Measurements from ENCODE around the gene NXF3.

DNA sequence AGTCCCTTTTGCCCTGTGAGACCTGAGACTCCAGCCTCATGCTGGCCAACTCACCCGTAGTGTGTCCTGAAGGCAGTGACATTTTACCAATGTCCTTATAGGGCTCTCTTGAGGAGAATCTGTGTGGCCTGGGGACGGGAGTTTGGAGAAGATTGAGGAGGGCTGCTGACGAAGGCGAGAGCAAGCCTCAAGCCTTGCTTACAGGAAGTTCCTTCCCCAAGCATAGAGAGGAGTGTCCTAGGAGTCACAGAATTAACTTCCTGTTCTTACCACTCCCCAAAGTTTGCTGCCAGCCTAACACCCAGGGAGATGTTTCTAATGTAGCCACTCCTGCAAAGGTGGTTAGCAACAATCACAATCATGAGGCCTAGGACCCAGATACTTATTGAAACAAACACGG, at the start of gene NXF3:
- TF ChIP-seq TOX (CRISPR knock-in tag; IDR thresholded peaks at IDR 0.05; ENCODE audit: borderline replicate concordance) (no peak), TCF4 (CRISPR knock-in tag; IDR thresholded peaks at IDR 0.05; ENCODE audit: borderline replicate concordance) (no peak), ZFP30 (CRISPR knock-in tag; IDR thresholded peaks at IDR 0.05) (no peak), ARNTL (CRISPR knock-in tag; IDR thresholded peaks at IDR 0.05; ENCODE audit: borderline replicate concordance, low read depth) (no peak), PPARA (CRISPR knock-in tag; IDR thresholded peaks at IDR 0.05; ENCODE audit: borderline replicate concordance) (no peak), RARB (CRISPR knock-in tag; IDR thresholded peaks at IDR 0.05) (no peak), OSR1 (CRISPR knock-in tag; IDR thresholded peaks at IDR 0.05) (no peak), ZNF70 (CRISPR knock-in tag; IDR thresholded peaks at IDR 0.05) (no peak), SNAI2 (CRISPR knock-in tag; IDR thresholded peaks at IDR 0.05) (no peak), POU6F1 (CRISPR knock-in tag; IDR thresholded peaks at IDR 0.05; ENCODE audit: borderline replicate concordance, low read depth) (no peak), BACH2 (CRISPR knock-in tag; IDR thresholded peaks at IDR 0.05; ENCODE audit: borderline replicate concordance) (no peak), ISL1 (CRISPR knock-in tag; IDR thresholded peaks at IDR 0.05) (no peak)
- TF ChIP-seq, protein P1, sequence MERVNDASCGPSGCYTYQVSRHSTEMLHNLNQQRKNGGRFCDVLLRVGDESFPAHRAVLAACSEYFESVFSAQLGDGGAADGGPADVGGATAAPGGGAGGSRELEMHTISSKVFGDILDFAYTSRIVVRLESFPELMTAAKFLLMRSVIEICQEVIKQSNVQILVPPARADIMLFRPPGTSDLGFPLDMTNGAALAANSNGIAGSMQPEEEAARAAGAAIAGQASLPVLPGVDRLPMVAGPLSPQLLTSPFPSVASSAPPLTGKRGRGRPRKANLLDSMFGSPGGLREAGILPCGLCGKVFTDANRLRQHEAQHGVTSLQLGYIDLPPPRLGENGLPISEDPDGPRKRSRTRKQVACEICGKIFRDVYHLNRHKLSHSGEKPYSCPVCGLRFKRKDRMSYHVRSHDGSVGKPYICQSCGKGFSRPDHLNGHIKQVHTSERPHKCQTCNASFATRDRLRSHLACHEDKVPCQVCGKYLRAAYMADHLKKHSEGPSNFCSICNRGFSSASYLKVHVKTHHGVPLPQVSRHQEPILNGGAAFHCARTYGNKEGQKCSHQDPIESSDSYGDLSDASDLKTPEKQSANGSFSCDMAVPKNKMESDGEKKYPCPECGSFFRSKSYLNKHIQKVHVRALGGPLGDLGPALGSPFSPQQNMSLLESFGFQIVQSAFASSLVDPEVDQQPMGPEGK (CRISPR knock-in tag; IDR thresholded peaks at IDR 0.05; ENCODE audit: borderline replicate concordance): no peak
- TF ChIP-seq, protein P2, sequence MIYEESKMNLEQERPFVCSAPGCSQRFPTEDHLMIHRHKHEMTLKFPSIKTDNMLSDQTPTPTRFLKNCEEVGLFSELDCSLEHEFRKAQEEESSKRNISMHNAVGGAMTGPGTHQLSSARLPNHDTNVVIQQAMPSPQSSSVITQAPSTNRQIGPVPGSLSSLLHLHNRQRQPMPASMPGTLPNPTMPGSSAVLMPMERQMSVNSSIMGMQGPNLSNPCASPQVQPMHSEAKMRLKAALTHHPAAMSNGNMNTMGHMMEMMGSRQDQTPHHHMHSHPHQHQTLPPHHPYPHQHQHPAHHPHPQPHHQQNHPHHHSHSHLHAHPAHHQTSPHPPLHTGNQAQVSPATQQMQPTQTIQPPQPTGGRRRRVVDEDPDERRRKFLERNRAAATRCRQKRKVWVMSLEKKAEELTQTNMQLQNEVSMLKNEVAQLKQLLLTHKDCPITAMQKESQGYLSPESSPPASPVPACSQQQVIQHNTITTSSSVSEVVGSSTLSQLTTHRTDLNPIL (CRISPR knock-in tag; IDR thresholded peaks at IDR 0.05; ENCODE audit: low read depth): no peak
